Pancreas (tissue), 10 donors: ENCODE data around the gene PLEKHO1. TPM values are rescaled to one million over a fixed set of nuclear protein-coding genes. Genes with fewer than 3 reads are reported as not detected.
"Not testable (repeated sequence)": the region's sequence is repeated elsewhere in the genome, so short reads cannot be mapped to it uniquely, and the experiment has no call there.

Source experiments
- ATAC-seq, 4 donors: fragments of 200-7000 bp; cut with Tn5 transposase; one replicate each; pipeline versions ENCODE4 v1.8.0 to v1.9.1; 2020; ENCODE audit warnings: mild to moderate bottlenecking in 4 of 4, moderate library complexity in 4 of 4
- DNase-seq, 6 donors: peaks; one replicate each; pipeline ENCODE4 v3.0.0-alpha.2; 2020
- FAIRE-seq: peaks from 2 replicates; lab custom pipeline; 2012; peaks lifted over from hg19 to GRCh38; lab: Jason Lieb, UNC
- H3K27ac ChIP-seq, 4 donors: fragments of 200-600 bp; sonication (generic); 1 replicate in 3 of 4; 2 replicates in 1 of 4; pipeline versions ENCODE4 v1.5.0 to v1.8.0; 2020
- H3K27me3 ChIP-seq, 4 donors: fragments of 200-600 bp; one replicate each; pipeline ENCODE4 v1.8.0; 2021
- H3K36me3 ChIP-seq, 3 donors: fragments of 200-600 bp; sonication (generic) in 1 of 3; one replicate each; pipeline versions ENCODE4 v1.5.0 to v1.8.0; 2020 to 2021
- H3K4me1 ChIP-seq, 3 donors: fragments of 200-600 bp; one replicate each; pipeline ENCODE4 v1.8.0; 2021
- H3K4me3 ChIP-seq, 4 donors: fragments of 200-600 bp; sonication (generic) in 2 of 4; one replicate each; pipeline versions ENCODE4 v1.5.0 to v1.8.0; 2020 to 2021
- H3K9me3 ChIP-seq, 4 donors: fragments of 200-600 bp; one replicate each; pipeline ENCODE4 v1.8.0; 2021
- WGBS, 2 donors: extraction: QIAGEN DNeasy Blood & Tissue Kit; methylation state at CpG; one replicate each; pipeline ENCODE4 v1.1.7; 2013; 5-methylcytosine and 5-hydroxymethylcytosine counted together
- intact Hi-C, 3 donors: fragments of 100-400 bp; cut with DNase I; formaldehyde crosslinking; loops; one replicate each; pipeline versions ENCODE4 v1.11.1 to v1.14.2; 2022
- polyA plus RNA-seq, 2 donors: library from polyadenylated mRNA; stranded (reverse); fragments of 200-250 nt; gene quantifications; one replicate each; pipeline ENCODE4 v1.2.3, GENCODE V29; 2013
- total RNA-seq, 6 donors: library from RNA; stranded (reverse); fragmentation: NEBNext Ultra II Directional in 4 of 6; extraction: Animal tissue kit (Norgen Biotek cat#: 25700) in 4 of 6; gene quantifications; one replicate each; pipeline versions ENCODE4 v1.2.1 to v1.2.4, GENCODE V29; 2021 to 2023
- TF ChIP-seq, protein P1 (sequence below), 4 donors: fragments of 200-600 bp; sonication (generic) in 3 of 4; IDR thresholded peaks; one replicate each; pipeline versions ENCODE4 v1.5.0 to v1.8.0; 2021; ENCODE audit warnings: antibody characterized with exemption in 4 of 4
- donor health status: healthy with polysubstance abuse.
- donor health status: DM: no; HTN: no; CAD: no; lungs with moderate emphysema.
- donor health status: DM: no; HTN: no; CAD: no.
- donor health status: control.
- donor health status: control.
- donor health status: Bipolar disorder and iron deficiency.
- donor health status: DM: yes; HTN: yes; CAD: no.
- donor health status: DM: no; HTN: no; CAD: no.
- donor health status: DM: no; HTN: no; CAD: no.
- donor health status: DM: yes; HTN: yes; CAD: no.

Gene PLEKHO1
- total and polyA plus RNA-seq, 8 donors, result 1.2 to 16.1 (median 7.3) TPM

DNA sequence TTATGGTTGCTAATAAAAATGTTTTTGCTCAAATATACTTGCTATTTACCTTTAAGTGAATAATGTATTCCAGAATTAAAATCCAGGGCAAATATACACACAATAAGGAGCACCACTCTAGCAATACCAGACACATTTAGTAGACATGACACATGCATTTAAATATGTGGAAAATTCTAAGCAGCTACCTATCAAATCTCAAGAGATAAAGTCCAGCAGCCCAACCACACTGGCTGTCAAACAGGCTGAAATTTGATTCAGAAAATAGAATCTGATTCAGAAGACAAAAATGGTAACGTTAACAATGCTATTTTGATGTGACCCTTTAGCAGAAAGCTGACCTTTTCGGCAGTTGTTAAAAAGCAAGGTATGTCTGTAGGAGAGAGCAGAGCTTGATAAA, 42.3 kb downstream of the PLEKHO1 start:
- FAIRE-seq (no peak), DNase-seq (no peak), ATAC-seq (peak in 1 of 4 donors; percentile 55)
- no peaks in the 10 kb centered on the region for H3K36me3 ChIP-seq
- TF ChIP-seq, protein P1, sequence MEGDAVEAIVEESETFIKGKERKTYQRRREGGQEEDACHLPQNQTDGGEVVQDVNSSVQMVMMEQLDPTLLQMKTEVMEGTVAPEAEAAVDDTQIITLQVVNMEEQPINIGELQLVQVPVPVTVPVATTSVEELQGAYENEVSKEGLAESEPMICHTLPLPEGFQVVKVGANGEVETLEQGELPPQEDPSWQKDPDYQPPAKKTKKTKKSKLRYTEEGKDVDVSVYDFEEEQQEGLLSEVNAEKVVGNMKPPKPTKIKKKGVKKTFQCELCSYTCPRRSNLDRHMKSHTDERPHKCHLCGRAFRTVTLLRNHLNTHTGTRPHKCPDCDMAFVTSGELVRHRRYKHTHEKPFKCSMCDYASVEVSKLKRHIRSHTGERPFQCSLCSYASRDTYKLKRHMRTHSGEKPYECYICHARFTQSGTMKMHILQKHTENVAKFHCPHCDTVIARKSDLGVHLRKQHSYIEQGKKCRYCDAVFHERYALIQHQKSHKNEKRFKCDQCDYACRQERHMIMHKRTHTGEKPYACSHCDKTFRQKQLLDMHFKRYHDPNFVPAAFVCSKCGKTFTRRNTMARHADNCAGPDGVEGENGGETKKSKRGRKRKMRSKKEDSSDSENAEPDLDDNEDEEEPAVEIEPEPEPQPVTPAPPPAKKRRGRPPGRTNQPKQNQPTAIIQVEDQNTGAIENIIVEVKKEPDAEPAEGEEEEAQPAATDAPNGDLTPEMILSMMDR (IDR thresholded peaks at IDR 0.05), result no peak
- H3K4me1 ChIP-seq, result no peaks in the 10 kb centered on the region
- H3K27me3 ChIP-seq, result no peaks in the 10 kb centered on the region
- WGBS, 2 donors, result 51 to 52% methylated on average over 2 of the region's 2 CpGs
- no peaks in the 10 kb centered on the region for H3K9me3 ChIP-seq
- intact Hi-C loops, result no loop called here
- no peak overlapping the region for H3K27ac ChIP-seq
- no peak overlapping the region for H3K4me3 ChIP-seq

DNA sequence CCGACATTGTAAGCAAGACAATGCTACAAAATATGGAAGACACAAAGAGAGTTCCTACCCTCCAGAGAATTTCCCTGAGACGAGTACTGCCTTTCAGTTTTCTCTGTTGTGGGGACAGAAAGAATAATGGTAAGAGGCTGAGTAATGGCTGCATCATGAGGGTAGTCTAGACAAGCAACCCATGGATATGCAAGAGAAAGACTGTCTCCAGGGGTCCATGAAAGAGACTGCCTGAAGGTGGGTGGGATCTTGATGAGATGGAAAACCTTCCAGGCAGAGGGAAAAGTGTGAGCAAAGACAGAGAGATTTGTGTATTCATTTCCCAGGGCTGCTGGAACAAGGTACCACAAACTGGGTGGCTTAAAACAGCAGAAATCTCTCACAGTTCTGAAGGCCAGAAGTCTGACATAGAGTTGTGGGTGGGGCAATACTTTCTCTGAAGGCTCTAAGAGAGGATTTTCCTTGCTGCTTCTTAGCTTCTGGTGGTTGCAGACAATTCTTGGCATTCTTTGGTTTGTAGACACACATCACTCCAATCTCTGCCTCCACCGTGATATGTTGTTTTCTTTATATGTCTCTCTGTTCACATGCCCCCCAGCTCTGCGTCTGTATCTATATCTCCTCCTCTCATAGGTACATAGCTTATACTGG, 44.8 kb downstream of the PLEKHO1 start:
- no peaks in the 10 kb centered on the region for H3K27me3 ChIP-seq
- ATAC-seq (no peak), FAIRE-seq (no peak), DNase-seq (no peak)
- TF ChIP-seq, protein P1 (IDR thresholded peaks at IDR 0.05), result no peak
- intact Hi-C loops, result no loop called here
- H3K4me3 ChIP-seq, result no peak overlapping the region
- H3K27ac ChIP-seq, result no peak overlapping the region
- H3K9me3 ChIP-seq, result no peaks in the 10 kb centered on the region
- H3K36me3 ChIP-seq, result no peaks in the 10 kb centered on the region
- no peaks in the 10 kb centered on the region for H3K4me1 ChIP-seq
- WGBS, 2 donors, result 81 to 85% methylated on average over 4 of the region's 4 CpGs

DNA sequence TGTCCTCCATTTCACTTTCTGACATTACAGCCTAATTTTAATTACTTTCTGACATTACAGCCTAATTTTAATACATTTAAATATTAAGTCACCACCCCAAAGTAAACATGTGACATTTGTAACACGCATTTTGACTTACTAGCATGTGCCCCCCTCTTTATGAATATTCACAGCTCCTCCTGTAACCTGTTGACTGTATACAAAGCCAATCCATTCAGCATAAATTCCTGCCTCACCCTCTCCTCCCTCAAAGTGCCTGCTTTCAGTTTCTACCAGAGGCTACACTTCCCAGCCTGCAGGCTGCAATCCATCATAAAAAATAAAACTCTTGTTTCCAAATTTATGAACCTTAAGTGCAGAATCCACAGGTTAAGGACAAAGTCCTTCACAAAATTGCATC, 46.7 kb downstream of the PLEKHO1 start:
- no peak for ATAC-seq
- Histone ChIP-seq H3K27ac (no peak overlapping the region), H3K9me3 (no peaks in the 10 kb centered on the region), H3K36me3 (no peaks in the 10 kb centered on the region), H3K27me3 (no peaks in the 10 kb centered on the region), H3K4me1 (no peaks in the 10 kb centered on the region), H3K4me3 (no peak overlapping the region)
- intact Hi-C loops, result no loop called here
- TF ChIP-seq, protein P1 (IDR thresholded peaks at IDR 0.05), result no peak
- DNase-seq, result no peak
- WGBS, 2 donors, result 64 to 78% methylated on average over 1 of the region's 1 CpG
- no peak for FAIRE-seq

GRCh38 chr1:150207281-150207971, 57.7 kb downstream of the PLEKHO1 start:
- H3K4me1 ChIP-seq, result no peaks in the 10 kb centered on the region
- H3K4me3 ChIP-seq, result no peak overlapping the region
- ATAC-seq (peak in 2 of 4 donors; percentile 15 to 41), DNase-seq (no peak), FAIRE-seq (no peak)
- no peaks in the 10 kb centered on the region for H3K27me3 ChIP-seq
- H3K9me3 ChIP-seq, result no peaks in the 10 kb centered on the region
- H3K27ac ChIP-seq, result no peak overlapping the region
- intact Hi-C loops, result no loop called here
- no peaks in the 10 kb centered on the region for H3K36me3 ChIP-seq
- WGBS, 2 donors, result 50 to 60% methylated on average over 7 of the region's 7 CpGs
- TF ChIP-seq, protein P1 (IDR thresholded peaks at IDR 0.05), result no peak

- H3K4me3 ChIP-seq, FAIRE-seq, DNase-seq, H3K27ac ChIP-seq, intact Hi-C loops, ATAC-seq, H3K9me3 ChIP-seq, H3K4me1 ChIP-seq, H3K36me3 ChIP-seq, H3K27me3 ChIP-seq: not testable (repeated sequence)
- WGBS, 2 donors, result 87 to 88% methylated on average over 6 of the region's 6 CpGs
Measured at GRCh38 chr1:150208460-150208859, 58.7 kb downstream of the PLEKHO1 start.

Other genes starting within 250 kb of the PLEKHO1 start
- gene SV2A, start 232.1 kb upstream of the PLEKHO1 start, total RNA-seq, result 1 to 10 TPM in 3 of 6 donors, under 1 TPM in 3; 0.32 to 2.5 (median 0.96) TPM
- 1 to 10 TPM; 2.3 to 8.3 TPM for gene SV2A, start 232.1 kb upstream of the PLEKHO1 start, polyA plus RNA-seq
- 10 to 100 TPM; 10.5 to 23.5 (median 19.3) TPM for gene SF3B4, start 222.1 kb upstream of the PLEKHO1 start, total RNA-seq
- 10 to 100 TPM; 15.7 to 24.3 TPM for gene SF3B4, start 222.1 kb upstream of the PLEKHO1 start, polyA plus RNA-seq
- 10 to 100 TPM in 1 of 6 donors, 1 to 10 TPM in 5; 1.7 to 11.8 (median 3.7) TPM for gene MTMR11, start 213.0 kb upstream of the PLEKHO1 start, total RNA-seq
- gene MTMR11, start 213.0 kb upstream of the PLEKHO1 start, polyA plus RNA-seq, result 1 to 10 TPM; 4.1 to 4.9 TPM
- gene OTUD7B, start 139.2 kb upstream of the PLEKHO1 start, total RNA-seq, result 10 to 100 TPM in 3 of 6 donors, 1 to 10 TPM in 3; 8.0 to 16.9 (median 9.9) TPM
- 1 to 10 TPM; 2.6 to 4.0 TPM for gene OTUD7B, start 139.2 kb upstream of the PLEKHO1 start, polyA plus RNA-seq
- 10 to 100 TPM in 3 of 6 donors, 1 to 10 TPM in 3; 7.4 to 18.7 (median 10.0) TPM for gene VPS45, start 82.1 kb upstream of the PLEKHO1 start, total RNA-seq
- 10 to 100 TPM; 14.9 to 23.7 TPM for gene VPS45, start 82.1 kb upstream of the PLEKHO1 start, polyA plus RNA-seq
- 10 to 100 TPM in 3 of 6 donors, 1 to 10 TPM in 3; 4.8 to 10.7 (median 8.2) TPM for gene ANP32E, start 86.2 kb downstream of the PLEKHO1 start, total RNA-seq
- 10 to 100 TPM in 1 of 2 donors, 1 to 10 TPM in 1; 7.1 to 15.3 TPM for gene ANP32E, start 86.2 kb downstream of the PLEKHO1 start, polyA plus RNA-seq
- under 1 TPM in 1 of 6 donors, not detected in 5; 0.19 TPM for gene CA14, start 107.9 kb downstream of the PLEKHO1 start, total RNA-seq
- under 1 TPM; 0.14 to 0.19 TPM for gene CA14, start 107.9 kb downstream of the PLEKHO1 start, polyA plus RNA-seq
- gene APH1A, start 119.1 kb downstream of the PLEKHO1 start, total RNA-seq, result 10 to 100 TPM; 43.8 to 71.2 (median 56.6) TPM
- gene APH1A, start 119.1 kb downstream of the PLEKHO1 start, polyA plus RNA-seq, result 10 to 100 TPM; 59.8 to 78.0 TPM
- 1 to 10 TPM in 4 of 6 donors, under 1 TPM in 2; 0.69 to 4.8 (median 2.0) TPM for gene C1orf54, start 122.9 kb downstream of the PLEKHO1 start, total RNA-seq
- 1 to 10 TPM; 5.3 to 5.8 TPM for gene C1orf54, start 122.9 kb downstream of the PLEKHO1 start, polyA plus RNA-seq
- 1 to 10 TPM in 5 of 6 donors, under 1 TPM in 1; 0.87 to 2.3 (median 1.5) TPM for gene CIART, start 132.6 kb downstream of the PLEKHO1 start, total RNA-seq
- gene CIART, start 132.6 kb downstream of the PLEKHO1 start, polyA plus RNA-seq, result 1 to 10 TPM; 1.7 to 5.6 TPM
- 10 to 100 TPM; 19.6 to 29.1 (median 25.5) TPM for gene MRPS21, start 143.9 kb downstream of the PLEKHO1 start, total RNA-seq
- 10 to 100 TPM; 66.8 to 70.0 TPM for gene MRPS21, start 143.9 kb downstream of the PLEKHO1 start, polyA plus RNA-seq
- 10 to 100 TPM; 16.9 to 29.8 (median 20.7) TPM for gene PRPF3, start 171.6 kb downstream of the PLEKHO1 start, total RNA-seq
- 10 to 100 TPM; 46.0 to 85.4 TPM for gene PRPF3, start 171.6 kb downstream of the PLEKHO1 start, polyA plus RNA-seq
- gene RPRD2, start 214.2 kb downstream of the PLEKHO1 start, total RNA-seq, result 10 to 100 TPM; 10.8 to 22.3 (median 15.3) TPM
- 1 to 10 TPM; 5.2 to 6.1 TPM for gene RPRD2, start 214.2 kb downstream of the PLEKHO1 start, polyA plus RNA-seq